ENCODE data around the gene FLVCR1.

DNA sequence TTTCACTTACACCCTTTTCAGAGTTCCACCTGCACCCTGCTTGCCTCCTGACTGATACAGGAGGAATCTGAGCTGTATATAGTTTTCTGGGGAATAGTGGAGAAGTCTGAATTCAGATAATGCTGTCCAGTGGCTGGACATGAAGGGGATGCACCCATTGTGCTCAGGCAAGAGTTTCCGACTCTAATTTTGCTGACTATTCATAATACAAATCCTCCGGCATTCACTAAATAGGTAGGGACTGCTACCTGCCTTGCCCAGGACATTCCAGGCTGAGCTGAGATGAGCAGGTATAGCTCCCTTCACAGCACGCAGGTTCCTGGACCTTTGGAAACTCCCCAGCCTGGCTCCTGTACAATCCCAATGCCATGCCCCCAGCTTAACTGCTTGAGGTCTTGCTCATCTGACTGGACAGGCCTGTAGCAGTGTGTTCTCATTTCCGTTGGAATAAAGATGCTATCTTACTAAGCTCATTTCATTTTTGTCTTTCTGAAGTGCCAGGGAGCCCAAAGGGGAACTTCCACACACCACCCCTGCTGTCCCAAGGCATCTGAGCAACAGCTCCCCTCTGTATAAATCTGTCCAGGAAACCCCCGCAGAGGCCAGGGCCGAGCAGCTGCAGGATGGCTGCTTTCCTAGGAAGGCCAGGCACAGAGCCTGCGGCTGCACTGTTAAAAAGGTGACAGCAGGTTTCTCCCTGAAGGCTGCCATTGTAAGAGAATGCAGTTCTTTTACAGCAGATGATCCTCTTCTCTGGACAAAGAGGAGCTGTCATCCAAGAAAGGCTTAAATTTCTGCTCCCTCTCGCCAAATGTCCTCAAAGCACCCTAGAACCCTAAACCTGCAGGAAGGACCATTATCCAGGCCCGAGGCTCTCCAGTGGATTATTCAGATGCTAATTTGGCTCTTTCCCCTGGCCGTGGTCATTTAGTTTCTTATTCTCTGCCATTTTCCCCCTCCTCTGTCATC, 70.5 kb downstream of the FLVCR1 start:
- no peak for TF ChIP-seq YY1 (IDR thresholded peaks at IDR 0.05)
- TF ChIP-seq CTCF (IDR thresholded peaks at IDR 0.05; ENCODE audit: low read depth, low read length, missing input control) = no peak
- no peak for TF ChIP-seq EGR1 (IDR thresholded peaks at IDR 0.05; ENCODE audit: low read depth in 2 of 2)
- no peak for TF ChIP-seq RAD21 (IDR thresholded peaks at IDR 0.05)
- no peak for TF ChIP-seq HNF4G (IDR thresholded peaks at IDR 0.05)
- no peak for TF ChIP-seq JUND (IDR thresholded peaks at IDR 0.05)
- TF ChIP-seq, protein P1, sequence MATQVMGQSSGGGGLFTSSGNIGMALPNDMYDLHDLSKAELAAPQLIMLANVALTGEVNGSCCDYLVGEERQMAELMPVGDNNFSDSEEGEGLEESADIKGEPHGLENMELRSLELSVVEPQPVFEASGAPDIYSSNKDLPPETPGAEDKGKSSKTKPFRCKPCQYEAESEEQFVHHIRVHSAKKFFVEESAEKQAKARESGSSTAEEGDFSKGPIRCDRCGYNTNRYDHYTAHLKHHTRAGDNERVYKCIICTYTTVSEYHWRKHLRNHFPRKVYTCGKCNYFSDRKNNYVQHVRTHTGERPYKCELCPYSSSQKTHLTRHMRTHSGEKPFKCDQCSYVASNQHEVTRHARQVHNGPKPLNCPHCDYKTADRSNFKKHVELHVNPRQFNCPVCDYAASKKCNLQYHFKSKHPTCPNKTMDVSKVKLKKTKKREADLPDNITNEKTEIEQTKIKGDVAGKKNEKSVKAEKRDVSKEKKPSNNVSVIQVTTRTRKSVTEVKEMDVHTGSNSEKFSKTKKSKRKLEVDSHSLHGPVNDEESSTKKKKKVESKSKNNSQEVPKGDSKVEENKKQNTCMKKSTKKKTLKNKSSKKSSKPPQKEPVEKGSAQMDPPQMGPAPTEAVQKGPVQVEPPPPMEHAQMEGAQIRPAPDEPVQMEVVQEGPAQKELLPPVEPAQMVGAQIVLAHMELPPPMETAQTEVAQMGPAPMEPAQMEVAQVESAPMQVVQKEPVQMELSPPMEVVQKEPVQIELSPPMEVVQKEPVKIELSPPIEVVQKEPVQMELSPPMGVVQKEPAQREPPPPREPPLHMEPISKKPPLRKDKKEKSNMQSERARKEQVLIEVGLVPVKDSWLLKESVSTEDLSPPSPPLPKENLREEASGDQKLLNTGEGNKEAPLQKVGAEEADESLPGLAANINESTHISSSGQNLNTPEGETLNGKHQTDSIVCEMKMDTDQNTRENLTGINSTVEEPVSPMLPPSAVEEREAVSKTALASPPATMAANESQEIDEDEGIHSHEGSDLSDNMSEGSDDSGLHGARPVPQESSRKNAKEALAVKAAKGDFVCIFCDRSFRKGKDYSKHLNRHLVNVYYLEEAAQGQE (IDR thresholded peaks at IDR 0.05) = no peak
- no peak for TF ChIP-seq TAF1 (conservative IDR thresholded peaks at IDR 0.05)
- TF ChIP-seq, protein P2, sequence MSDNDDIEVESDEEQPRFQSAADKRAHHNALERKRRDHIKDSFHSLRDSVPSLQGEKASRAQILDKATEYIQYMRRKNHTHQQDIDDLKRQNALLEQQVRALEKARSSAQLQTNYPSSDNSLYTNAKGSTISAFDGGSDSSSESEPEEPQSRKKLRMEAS (IDR thresholded peaks at IDR 0.05) = no peak
- TF ChIP-seq, protein P3, sequence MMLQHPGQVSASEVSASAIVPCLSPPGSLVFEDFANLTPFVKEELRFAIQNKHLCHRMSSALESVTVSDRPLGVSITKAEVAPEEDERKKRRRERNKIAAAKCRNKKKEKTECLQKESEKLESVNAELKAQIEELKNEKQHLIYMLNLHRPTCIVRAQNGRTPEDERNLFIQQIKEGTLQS (IDR thresholded peaks at IDR 0.05) = no peak
- TF ChIP-seq, protein P4, sequence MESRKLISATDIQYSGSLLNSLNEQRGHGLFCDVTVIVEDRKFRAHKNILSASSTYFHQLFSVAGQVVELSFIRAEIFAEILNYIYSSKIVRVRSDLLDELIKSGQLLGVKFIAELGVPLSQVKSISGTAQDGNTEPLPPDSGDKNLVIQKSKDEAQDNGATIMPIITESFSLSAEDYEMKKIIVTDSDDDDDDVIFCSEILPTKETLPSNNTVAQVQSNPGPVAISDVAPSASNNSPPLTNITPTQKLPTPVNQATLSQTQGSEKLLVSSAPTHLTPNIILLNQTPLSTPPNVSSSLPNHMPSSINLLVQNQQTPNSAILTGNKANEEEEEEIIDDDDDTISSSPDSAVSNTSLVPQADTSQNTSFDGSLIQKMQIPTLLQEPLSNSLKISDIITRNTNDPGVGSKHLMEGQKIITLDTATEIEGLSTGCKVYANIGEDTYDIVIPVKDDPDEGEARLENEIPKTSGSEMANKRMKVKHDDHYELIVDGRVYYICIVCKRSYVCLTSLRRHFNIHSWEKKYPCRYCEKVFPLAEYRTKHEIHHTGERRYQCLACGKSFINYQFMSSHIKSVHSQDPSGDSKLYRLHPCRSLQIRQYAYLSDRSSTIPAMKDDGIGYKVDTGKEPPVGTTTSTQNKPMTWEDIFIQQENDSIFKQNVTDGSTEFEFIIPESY (IDR thresholded peaks at IDR 0.05) = no peak
- TF ChIP-seq RXRA (IDR thresholded peaks at IDR 0.05) = no peak
- TF ChIP-seq FOXA1 (IDR thresholded peaks at IDR 0.05) = no peak

Data from liver (tissue), 3 donors.